ENCODE results near the gene NSMF. TPM values are rescaled to one million over a fixed set of nuclear protein-coding genes. Genes with fewer than 3 reads are reported as not detected.

The NSMF gene
- total RNA-seq, 2 donors from 2014 or later, result 58.9 to 66.0 TPM

DNA sequence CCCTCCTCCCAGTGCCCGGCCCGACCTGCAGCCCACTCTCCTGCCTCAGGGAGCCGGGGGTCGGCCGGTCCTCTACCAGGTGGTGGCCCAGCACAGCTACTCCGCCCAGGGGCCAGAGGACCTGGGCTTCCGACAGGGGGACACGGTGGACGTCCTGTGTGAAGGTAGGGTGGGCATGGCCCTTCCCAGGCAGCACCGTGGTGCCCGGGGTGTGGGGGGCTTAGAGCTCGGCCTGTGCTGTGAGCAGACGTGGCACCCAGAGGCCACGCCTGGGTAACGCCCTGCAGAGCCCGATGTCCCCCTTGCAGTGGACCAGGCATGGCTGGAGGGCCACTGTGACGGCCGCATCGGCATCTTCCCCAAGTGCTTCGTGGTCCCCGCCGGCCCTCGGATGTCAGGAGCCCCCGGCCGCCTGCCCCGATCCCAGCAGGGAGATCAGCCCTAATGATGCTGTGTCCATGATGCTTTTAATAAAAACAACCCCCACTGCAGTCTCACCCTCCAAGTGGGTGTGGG lies 25.2 kb downstream of the NSMF start:
- Histone ChIP-seq H3K4me3 (ENCODE audit: low read length) (no peak overlapping the region), H3K4me1 (ENCODE audit: control insufficient read depth, insufficient read depth, low read length) (no peaks in the 10 kb centered on the region), H3K36me3 (ENCODE audit: control insufficient read depth, insufficient read depth, low read length) (no peaks in the 10 kb centered on the region), H3K27me3 (ENCODE audit: control insufficient read depth, insufficient read depth, low read length, poor library complexity, severe bottlenecking) (no peaks in the 10 kb centered on the region), H3K9me3 (ENCODE audit: control insufficient read depth, low read length) (no peaks in the 10 kb centered on the region), H3K9ac (ENCODE audit: extremely low read depth, low read length, poor library complexity, severe bottlenecking) (no peak overlapping the region), H3K27ac (ENCODE audit: low read depth, low read length) (no peak overlapping the region)
- H3K27ac Mint-ChIP-seq, result no peak overlapping the region
- no peaks in the 10 kb centered on the region for H3K9me3 Mint-ChIP-seq
- H3K4me1 Mint-ChIP-seq, result no peaks in the 10 kb centered on the region
- no peak for DNase-seq
- no peaks in the 10 kb centered on the region for H3K27me3 Mint-ChIP-seq (ENCODE audit: insufficient read depth)
- H3K36me3 Mint-ChIP-seq (ENCODE audit: low read depth), result no peaks in the 10 kb centered on the region
- TF ChIP-seq, protein P1, sequence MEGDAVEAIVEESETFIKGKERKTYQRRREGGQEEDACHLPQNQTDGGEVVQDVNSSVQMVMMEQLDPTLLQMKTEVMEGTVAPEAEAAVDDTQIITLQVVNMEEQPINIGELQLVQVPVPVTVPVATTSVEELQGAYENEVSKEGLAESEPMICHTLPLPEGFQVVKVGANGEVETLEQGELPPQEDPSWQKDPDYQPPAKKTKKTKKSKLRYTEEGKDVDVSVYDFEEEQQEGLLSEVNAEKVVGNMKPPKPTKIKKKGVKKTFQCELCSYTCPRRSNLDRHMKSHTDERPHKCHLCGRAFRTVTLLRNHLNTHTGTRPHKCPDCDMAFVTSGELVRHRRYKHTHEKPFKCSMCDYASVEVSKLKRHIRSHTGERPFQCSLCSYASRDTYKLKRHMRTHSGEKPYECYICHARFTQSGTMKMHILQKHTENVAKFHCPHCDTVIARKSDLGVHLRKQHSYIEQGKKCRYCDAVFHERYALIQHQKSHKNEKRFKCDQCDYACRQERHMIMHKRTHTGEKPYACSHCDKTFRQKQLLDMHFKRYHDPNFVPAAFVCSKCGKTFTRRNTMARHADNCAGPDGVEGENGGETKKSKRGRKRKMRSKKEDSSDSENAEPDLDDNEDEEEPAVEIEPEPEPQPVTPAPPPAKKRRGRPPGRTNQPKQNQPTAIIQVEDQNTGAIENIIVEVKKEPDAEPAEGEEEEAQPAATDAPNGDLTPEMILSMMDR (conservative IDR thresholded peaks at IDR 0.05), result no peak
- whole genome bisulfite sequencing, 2 experiments (ENCODE audit: insufficient coverage in 1 of 2, insufficient read length in 1 of 2), result 93 to 97% methylated on average over 6 to 26 of the region's 26 CpGs
- no peak overlapping the region for H3K4me3 Mint-ChIP-seq

DNA sequence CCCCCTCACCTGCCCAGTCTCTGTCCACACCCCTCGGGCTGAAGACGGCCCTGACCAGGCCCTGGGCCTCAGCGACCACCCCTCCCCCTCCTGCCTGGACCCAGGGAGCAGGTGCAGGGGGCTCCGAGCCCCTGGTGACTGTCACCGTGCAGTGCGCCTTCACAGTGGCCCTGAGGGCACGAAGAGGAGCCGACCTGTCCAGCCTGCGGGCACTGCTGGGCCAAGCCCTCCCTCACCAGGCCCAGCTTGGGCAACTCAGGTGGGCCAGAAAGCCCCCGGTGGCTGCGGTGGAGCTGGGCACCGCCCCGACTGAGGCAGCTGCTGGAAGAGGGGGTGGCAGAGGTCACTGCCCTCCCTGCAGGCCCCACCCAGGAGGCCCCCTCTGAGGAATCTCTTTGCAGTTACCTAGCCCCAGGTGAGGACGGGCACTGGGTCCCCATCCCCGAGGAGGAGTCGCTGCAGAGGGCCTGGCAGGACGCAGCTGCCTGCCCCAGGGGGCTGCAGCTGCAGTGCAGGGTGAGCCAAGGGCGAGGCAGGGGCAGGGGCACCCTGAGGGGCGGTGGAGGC lies 25.7 kb downstream of the NSMF start:
- Histone ChIP-seq H3K27me3 (ENCODE audit: control insufficient read depth, insufficient read depth, low read length, poor library complexity, severe bottlenecking) (no peaks in the 10 kb centered on the region), H3K9ac (ENCODE audit: extremely low read depth, low read length, poor library complexity, severe bottlenecking) (no peak overlapping the region), H3K9me3 (ENCODE audit: control insufficient read depth, low read length) (no peaks in the 10 kb centered on the region), H3K27ac (ENCODE audit: low read depth, low read length) (no peak overlapping the region), H3K4me1 (ENCODE audit: control insufficient read depth, insufficient read depth, low read length) (no peaks in the 10 kb centered on the region), H3K4me3 (ENCODE audit: low read length) (no peak overlapping the region), H3K36me3 (ENCODE audit: control insufficient read depth, insufficient read depth, low read length) (no peaks in the 10 kb centered on the region)
- TF ChIP-seq, protein P1 (conservative IDR thresholded peaks at IDR 0.05), result no peak
- H3K9me3 Mint-ChIP-seq, result no peaks in the 10 kb centered on the region
- 86 to 87% methylated on average over 8 to 19 of the region's 19 CpGs for WGBS, 2 experiments (ENCODE audit: insufficient coverage in 1 of 2, insufficient read length in 1 of 2)
- no peak for DNase-seq
- no peaks in the 10 kb centered on the region for H3K4me1 Mint-ChIP-seq
- no peaks in the 10 kb centered on the region for H3K27me3 Mint-ChIP-seq (ENCODE audit: insufficient read depth)
- H3K4me3 Mint-ChIP-seq, result no peak overlapping the region
- no peaks in the 10 kb centered on the region for H3K36me3 Mint-ChIP-seq (ENCODE audit: low read depth)
- H3K27ac Mint-ChIP-seq, result no peak overlapping the region

DNA sequence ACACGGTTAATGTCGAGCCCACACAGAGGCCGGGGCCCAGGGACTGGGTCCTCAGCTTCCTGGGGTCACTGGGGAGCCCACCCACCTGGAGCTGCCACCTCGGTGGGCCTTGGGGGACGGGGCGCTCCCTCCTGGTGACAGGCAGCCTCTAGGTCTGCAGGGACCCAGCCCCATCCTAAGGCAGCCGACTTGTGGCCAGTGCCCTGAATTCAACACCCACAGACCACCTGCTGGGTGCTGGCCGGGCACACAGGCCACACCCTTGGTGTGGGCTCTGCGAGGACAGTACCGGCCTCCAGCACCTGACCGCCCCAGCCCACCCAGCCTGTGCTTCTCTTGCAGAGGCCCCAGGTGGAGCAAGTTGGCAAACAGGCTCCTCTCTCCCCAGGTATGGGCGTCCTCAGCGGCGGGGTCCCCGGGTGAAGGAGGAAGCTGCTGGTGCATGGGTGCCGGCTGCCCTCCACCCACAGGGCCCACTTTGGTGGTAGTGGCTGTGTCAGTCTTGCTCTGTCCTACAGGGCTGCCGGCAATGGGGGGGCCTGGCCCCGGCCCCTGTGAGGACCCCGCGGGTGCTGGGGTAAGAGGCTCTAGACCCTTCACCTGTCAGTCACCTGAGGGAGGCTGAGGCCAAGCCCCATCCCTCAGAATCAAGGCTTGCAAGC lies 26.3 kb downstream of the NSMF start:
- no peak overlapping the region for H3K4me3 ChIP-seq (ENCODE audit: low read length)
- H3K9me3 Mint-ChIP-seq, result no peaks in the 10 kb centered on the region
- WGBS, 2 experiments (ENCODE audit: insufficient coverage in 1 of 2, insufficient read length in 1 of 2), result 93 to 100% methylated on average over 3 to 20 of the region's 20 CpGs
- H3K36me3 ChIP-seq (ENCODE audit: control insufficient read depth, insufficient read depth, low read length), result no peaks in the 10 kb centered on the region
- H3K9ac ChIP-seq (ENCODE audit: extremely low read depth, low read length, poor library complexity, severe bottlenecking), result no peak overlapping the region
- H3K4me1 ChIP-seq (ENCODE audit: control insufficient read depth, insufficient read depth, low read length), result no peaks in the 10 kb centered on the region
- H3K4me3 Mint-ChIP-seq, result no peak overlapping the region
- H3K27me3 ChIP-seq (ENCODE audit: control insufficient read depth, insufficient read depth, low read length, poor library complexity, severe bottlenecking), result no peaks in the 10 kb centered on the region
- no peak for DNase-seq
- H3K27ac Mint-ChIP-seq, result no peak overlapping the region
- no peaks in the 10 kb centered on the region for H3K9me3 ChIP-seq (ENCODE audit: control insufficient read depth, low read length)
- TF ChIP-seq, protein P1 (conservative IDR thresholded peaks at IDR 0.05), result no peak
- H3K27me3 Mint-ChIP-seq (ENCODE audit: insufficient read depth), result no peaks in the 10 kb centered on the region
- no peak overlapping the region for H3K27ac ChIP-seq (ENCODE audit: low read depth, low read length)
- no peaks in the 10 kb centered on the region for H3K36me3 Mint-ChIP-seq (ENCODE audit: low read depth)
- H3K4me1 Mint-ChIP-seq, result no peaks in the 10 kb centered on the region
